ENCODE data around the gene HMGB1. TPM values are rescaled to one million over a fixed set of nuclear protein-coding genes. Genes with fewer than 3 reads are reported as not detected.

Gene HMGB1
- total and polyA plus RNA-seq, 7 donors: 212 to 519 (median 317) TPM

DNA sequence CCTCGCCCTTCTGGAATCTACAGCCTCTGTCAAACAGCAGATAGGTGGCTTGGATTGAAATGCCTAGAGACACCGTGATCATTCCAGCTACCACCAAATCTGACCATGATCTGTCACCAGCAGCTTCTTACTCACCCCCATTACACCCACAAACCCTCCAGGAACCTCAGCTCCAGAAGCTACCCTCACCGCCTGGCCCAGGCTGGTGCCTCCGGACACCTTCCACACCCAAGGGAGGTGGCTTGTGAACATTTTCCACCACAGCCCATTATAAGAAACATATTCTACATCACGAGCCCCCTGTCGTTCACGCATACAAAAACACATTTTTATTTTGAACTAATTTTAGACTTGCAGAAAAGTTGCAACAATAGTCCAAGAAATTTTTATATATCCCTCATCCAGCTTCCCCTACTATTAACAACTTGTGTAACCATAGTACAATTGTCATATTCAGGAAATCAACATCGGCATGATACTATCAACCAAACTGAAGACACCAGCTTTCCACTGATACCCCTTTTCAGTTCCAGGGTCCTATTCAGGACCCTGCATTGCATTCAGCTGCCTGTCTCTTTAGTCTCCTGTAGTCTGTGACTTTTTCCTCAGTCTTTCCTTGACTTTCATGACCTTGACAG lies 58.8 kb downstream of the HMGB1 start:
- no peaks in the 10 kb centered on the region for H3K27me3 ChIP-seq
- H3K4me1 ChIP-seq: peaks cover 0 to 23% (median 20%) of the 10 kb centered on the region in 4 donors
- intact Hi-C loops (cut with DNase I): loop anchor here (5.0 kb wide), 3 partner anchors 210 to 280 kb away; partner anchors contain the start of gene USPL1
- H3K4me3 ChIP-seq: no peak overlapping the region
- H3K27ac ChIP-seq: no peak overlapping the region
- no peaks in the 10 kb centered on the region for H3K9me3 ChIP-seq
- TF ChIP-seq EP300 (IDR thresholded peaks at IDR 0.05): no peak
- no peak for TF ChIP-seq POLR2A (IDR thresholded peaks at IDR 0.05)
- TF ChIP-seq, protein P1, sequence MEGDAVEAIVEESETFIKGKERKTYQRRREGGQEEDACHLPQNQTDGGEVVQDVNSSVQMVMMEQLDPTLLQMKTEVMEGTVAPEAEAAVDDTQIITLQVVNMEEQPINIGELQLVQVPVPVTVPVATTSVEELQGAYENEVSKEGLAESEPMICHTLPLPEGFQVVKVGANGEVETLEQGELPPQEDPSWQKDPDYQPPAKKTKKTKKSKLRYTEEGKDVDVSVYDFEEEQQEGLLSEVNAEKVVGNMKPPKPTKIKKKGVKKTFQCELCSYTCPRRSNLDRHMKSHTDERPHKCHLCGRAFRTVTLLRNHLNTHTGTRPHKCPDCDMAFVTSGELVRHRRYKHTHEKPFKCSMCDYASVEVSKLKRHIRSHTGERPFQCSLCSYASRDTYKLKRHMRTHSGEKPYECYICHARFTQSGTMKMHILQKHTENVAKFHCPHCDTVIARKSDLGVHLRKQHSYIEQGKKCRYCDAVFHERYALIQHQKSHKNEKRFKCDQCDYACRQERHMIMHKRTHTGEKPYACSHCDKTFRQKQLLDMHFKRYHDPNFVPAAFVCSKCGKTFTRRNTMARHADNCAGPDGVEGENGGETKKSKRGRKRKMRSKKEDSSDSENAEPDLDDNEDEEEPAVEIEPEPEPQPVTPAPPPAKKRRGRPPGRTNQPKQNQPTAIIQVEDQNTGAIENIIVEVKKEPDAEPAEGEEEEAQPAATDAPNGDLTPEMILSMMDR (IDR thresholded peaks at IDR 0.05): no peak
- TF ChIP-seq POLR2AphosphoS5 (IDR thresholded peaks at IDR 0.05): no peak
- 87 to 94% methylated on average over 8 of the region's 8 CpGs for whole genome bisulfite sequencing, 2 donors
- DNase-seq: no peak
- no peaks in the 10 kb centered on the region for H3K36me3 ChIP-seq

Other genes with a start within 250 kb of the HMGB1 start
- 10 to 100 TPM; 31.9 to 51.2 (median 45.5) TPM for gene KATNAL1, start 158.4 kb downstream of the HMGB1 start, total RNA-seq
- gene KATNAL1, start 158.4 kb downstream of the HMGB1 start, polyA plus RNA-seq: 1 to 10 TPM in 2 of 3 donors, under 1 TPM in 1; 0.92 to 2.8 (median 1.8) TPM
- gene UBE2L5, start 43.4 kb downstream of the HMGB1 start, total RNA-seq: 1 to 10 TPM in 1 of 4 donors, under 1 TPM in 1, not detected in 2; 0.95 to 1.6 TPM
- under 1 TPM in 2 of 3 donors, not detected in 1; 0.09 to 0.60 TPM for gene UBE2L5, start 43.4 kb downstream of the HMGB1 start, polyA plus RNA-seq
- gene USPL1, start 152.0 kb upstream of the HMGB1 start, total RNA-seq: 10 to 100 TPM; 17.4 to 34.6 (median 23.7) TPM
- 1 to 10 TPM; 2.8 to 9.1 (median 4.8) TPM for gene USPL1, start 152.0 kb upstream of the HMGB1 start, polyA plus RNA-seq